CMK (cell line): ENCODE measurements around the gene CROCC2.

Source experiments
- DNase-seq: peaks from one replicate; pipeline ENCODE4 v3.0.0-alpha.2; 2010; ENCODE audit warnings: low read depth

CROCC2 gene

GRCh38 chr2:240999873-241000541, 93.9 kb downstream of the CROCC2 start:
- DNase-seq: no peak

GRCh38 chr2:241000831-241001321, 94.7 kb downstream of the CROCC2 start:
- no peak for DNase-seq

GRCh38 chr2:241001413-241002274, 95.5 kb downstream of the CROCC2 start:
- DNase-seq: no peak

- no peak for DNase-seq
These were observed 96.3 kb downstream of the CROCC2 start for GRCh38 chr2:241002275-241003046.

DNA sequence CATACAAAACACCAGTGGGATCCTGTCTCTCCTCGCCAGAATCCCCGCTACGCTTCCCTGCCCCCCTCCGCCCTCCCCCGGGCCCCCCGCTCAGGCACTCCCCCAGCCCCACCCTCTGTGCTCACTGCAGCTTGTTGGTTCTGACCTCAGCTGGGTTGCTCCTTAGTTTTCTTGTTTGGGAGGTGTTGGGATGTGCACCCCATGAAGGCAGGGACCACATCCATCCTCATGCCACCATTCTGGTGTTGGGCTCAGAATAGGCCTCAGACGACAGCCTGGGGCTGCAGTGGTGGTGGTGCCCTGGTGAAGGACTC, 96.9 kb downstream of the CROCC2 start:
- no peak for DNase-seq

GRCh38 chr2:241003369-241003768, 97.2 kb downstream of the CROCC2 start:
- DNase-seq: no peak

- no peak for DNase-seq
These were observed 97.9 kb downstream of the CROCC2 start for GRCh38 chr2:241003830-241004564.

- DNase-seq: no peak
These were observed 99.4 kb downstream of the CROCC2 start for GRCh38 chr2:241005569-241005968.

DNA sequence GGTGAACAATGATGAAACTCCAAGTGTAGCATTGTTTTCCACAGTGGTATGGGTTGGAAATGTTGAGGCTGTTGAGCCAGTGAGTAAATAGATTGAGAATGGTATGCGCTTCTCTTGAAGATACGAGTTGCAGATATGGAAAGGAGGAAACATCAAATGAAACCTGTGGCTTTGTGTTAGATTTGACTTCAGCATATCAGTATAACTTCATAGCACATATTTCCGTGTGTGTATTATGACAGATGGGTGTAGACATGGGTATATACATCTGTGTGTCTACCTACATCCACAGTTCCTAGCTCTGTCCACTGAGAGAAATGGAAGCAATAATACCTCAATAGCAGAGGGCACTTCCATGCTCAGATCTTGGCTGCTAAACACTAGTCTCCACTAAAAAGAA, 100.3 kb downstream of the CROCC2 start:
- no peak for DNase-seq

- DNase-seq: no peak
These were observed 101.0 kb downstream of the CROCC2 start for GRCh38 chr2:241007111-241007510.

DNA sequence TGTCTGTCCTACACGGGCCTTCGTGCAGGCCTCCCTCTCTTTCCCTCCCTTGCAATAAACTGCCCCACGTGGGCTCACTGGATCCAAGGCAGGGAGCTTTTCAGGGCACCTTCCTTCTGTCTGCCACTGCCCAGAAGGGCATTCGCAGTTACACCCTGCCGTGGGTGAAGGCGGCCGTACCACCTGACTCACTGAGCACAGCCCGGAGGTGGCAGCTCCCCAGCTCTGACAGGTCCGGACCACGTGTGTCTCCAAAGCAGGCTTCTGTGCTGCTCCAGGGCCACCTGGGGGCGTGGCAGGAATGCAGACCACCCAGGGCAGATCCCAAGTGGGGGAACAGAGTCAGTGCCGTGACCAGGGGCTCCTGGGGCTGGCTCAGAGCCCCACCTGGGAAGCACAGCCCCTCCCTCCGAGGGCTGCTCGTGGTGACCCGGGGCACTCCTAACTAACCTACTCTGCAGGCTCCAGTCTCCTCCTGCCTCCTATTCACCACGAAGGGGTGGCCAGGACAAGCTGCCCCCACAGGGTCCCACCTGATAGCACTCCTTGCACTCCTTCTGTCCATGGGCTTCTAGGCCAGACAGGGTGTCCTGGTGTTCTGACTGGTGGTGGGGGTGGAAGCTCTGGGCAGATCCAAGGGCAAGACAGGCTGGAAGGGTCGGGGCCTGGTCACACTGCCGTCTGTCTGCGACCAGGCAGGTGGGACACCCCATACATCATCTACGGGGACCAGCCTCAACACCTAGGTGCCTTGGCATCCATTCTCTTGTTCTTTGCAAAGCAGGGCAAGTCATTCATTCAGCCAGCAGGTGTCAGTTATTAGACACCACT, 102.0 kb downstream of the CROCC2 start:
- DNase-seq: no peak

DNA sequence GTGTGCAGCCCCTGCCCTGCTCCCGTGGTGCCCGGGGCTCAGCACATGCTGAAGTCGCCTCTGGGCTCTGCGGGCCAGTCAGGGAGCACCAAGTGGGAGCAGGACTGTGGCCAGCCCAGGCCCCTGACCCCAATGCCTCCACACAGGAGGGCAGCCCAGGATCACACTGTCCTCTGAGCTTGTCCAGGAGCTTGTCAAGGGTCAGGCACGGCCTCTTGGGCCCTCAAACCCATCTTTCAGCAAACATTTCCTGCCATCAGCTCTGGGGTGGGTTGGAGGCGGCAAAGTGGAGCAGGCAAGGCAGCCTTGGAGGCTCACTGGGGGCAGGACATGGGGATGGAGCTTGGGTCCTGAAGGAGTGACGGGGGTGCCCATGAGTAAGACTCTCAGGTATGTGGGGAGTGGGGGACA, 102.6 kb downstream of the CROCC2 start:
- DNase-seq: no peak

GRCh38 chr2:241009191-241009590, 103.1 kb downstream of the CROCC2 start:
- no peak for DNase-seq

GRCh38 chr2:241009601-241010530, 103.7 kb downstream of the CROCC2 start:
- no peak for DNase-seq

GRCh38 chr2:241010531-241011295, 104.6 kb downstream of the CROCC2 start:
- no peak for DNase-seq

DNA sequence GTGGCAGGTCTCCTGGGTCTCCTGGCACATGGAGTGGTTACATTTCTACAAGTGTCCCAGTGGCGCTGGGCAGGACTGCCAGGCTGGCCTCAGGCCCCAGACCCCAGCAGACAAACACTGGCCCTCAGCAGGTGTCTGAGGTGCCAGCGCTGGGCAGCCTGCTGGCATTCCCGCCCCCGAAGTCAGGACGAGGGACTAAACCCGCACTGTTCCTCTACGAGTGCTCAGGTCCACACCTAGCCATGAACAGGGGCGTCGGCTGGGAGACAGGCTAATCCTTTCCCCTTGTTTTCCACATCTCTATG, 105.1 kb downstream of the CROCC2 start:
- no peak for DNase-seq

DNA sequence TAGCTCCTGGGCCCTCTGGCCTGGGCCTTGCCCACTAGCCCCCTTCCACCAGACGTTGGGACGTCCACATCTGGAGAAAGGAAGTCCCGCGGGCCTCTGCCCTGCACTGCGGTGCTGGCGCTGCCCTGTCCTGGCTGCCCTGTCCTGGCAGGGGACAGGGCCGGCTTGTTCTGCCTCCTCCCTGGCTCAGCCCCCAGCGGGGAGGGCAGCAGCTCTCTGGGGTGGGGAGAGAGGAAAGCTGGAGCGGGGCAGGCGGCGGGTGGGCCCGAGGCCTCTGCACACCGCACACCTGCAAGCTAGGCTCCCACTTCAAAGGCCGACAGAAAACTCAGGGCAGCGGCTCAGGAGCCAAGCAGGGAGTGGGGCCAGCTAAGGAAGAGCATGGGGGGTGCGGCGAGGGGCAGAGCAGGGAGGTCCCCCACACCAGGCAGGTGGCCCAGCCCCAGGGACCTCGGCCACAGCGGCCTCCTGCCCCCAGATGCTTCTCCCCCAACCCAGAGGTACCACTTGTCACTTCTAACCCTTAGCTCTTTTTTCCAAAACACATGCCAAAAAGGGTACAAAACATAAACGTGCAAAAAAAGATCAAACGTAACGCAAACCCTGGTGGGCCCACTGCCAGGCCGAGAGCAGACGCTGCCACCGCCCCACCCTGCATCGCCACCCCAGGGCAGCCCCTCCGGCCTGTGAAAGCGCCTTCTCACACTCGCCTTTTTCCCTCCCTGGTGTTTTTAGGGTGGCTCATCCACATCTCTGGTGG, 105.8 kb downstream of the CROCC2 start:
- no peak for DNase-seq

DNA sequence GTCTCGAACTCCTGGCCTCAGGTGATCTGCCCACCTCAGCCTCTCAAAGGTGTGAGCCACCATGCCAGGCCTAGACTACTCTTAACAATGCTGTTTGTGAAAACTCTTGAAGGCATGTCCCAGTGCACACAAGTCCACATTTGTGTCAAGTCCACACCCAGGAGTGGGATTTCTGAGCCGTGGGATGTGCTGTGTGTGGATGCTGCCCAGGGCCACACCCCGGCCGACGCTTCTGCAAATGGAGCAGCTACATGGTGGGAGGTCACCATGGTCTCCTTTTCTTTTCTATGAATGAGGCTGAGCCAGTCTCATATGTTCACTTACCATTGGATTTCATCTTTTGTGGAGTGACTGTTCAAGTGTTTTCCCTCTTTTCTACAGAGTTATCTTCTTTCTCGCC, 108.1 kb downstream of the CROCC2 start:
- DNase-seq: no peak

DNA sequence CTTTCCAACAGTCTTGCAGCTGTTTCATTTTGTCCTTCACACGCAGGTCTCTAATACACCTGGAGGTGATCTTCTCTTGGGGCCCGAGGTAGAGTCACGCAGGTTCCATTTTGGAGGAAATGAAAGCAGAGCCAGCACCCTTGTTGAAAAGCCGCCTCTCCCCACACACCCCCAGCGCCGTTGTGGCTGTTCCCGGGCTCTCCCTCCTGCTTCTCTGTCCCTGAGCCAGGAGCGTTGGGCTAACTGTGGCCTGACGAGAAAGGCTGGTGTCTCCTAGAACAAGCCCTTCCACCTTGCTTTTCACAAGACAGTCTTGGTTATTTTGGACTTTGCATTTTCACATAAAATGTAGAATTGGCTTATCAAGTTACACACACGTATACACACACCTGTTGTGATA, 108.6 kb downstream of the CROCC2 start:
- DNase-seq: no peak
